Gastrocnemius medialis (tissue), 4 donors: ENCODE results near the gene SMIM11.
"Not testable (repeated sequence)": the region's sequence is repeated elsewhere in the genome, so short reads cannot be mapped to it uniquely, and the experiment has no call there.

ENCODE experiments used
- POLR2A ChIP-seq, 2 donors: fragments of 450-650 bp; IDR thresholded peaks; one replicate each; pipeline ENCODE4 v1.6.1; 2017; ENCODE audit warnings: antibody characterized with exemption in 2 of 2, mild to moderate bottlenecking in 2 of 2, moderate library complexity in 2 of 2
- TF ChIP-seq, protein P1 (sequence below), 5 experiments: fragments of 450-650 bp in 3 of 5; fragments of 200-600 bp in 2 of 5; sonication (generic) in 2 of 5; IDR thresholded peaks in 4 of 5; conservative IDR thresholded peaks in 1 of 5; 1 replicate in 4 of 5; 2 replicates in 1 of 5; pipeline ENCODE4 v1.5.1; 2016 to 2019; ENCODE audit warnings: antibody characterized with exemption in 5 of 5, mild to moderate bottlenecking in 3 of 5, moderate library complexity in 3 of 5

DNA sequence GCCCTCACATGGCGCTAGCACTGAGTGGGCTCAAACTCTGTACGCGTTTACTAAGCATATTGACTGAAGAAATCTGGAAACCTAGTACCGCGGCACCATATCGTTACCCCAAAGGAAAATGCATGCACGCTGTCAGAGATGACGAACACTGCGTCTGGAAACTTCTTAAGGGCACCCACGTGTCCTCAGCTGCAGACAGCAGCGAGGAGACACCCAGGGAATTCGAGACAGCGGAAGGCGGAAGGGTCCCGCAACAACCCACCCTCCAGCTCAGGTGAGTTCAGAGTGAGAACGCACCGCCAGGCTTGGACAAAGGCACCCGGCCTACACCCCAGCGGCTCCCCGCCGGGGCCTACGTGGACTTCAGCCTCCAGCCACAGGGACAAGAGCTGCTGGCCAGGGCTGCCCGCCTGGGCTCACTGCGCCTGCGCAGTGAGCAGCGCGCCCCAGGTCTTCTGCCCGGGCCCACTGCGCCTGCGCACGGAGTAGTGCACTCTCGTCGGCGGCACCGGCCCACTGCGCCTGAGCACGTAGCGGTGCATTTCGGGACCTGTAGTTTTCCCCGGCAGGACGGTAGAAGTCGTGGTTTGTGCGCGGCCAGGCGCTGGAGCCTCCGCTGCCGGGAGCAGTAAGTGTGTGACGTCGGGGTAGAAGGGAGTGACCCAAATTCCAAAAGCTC is at the start of gene SMIM11:
- TF ChIP-seq POLR2A (IDR thresholded peaks at IDR 0.05): not testable (repeated sequence)
- TF ChIP-seq, protein P1, sequence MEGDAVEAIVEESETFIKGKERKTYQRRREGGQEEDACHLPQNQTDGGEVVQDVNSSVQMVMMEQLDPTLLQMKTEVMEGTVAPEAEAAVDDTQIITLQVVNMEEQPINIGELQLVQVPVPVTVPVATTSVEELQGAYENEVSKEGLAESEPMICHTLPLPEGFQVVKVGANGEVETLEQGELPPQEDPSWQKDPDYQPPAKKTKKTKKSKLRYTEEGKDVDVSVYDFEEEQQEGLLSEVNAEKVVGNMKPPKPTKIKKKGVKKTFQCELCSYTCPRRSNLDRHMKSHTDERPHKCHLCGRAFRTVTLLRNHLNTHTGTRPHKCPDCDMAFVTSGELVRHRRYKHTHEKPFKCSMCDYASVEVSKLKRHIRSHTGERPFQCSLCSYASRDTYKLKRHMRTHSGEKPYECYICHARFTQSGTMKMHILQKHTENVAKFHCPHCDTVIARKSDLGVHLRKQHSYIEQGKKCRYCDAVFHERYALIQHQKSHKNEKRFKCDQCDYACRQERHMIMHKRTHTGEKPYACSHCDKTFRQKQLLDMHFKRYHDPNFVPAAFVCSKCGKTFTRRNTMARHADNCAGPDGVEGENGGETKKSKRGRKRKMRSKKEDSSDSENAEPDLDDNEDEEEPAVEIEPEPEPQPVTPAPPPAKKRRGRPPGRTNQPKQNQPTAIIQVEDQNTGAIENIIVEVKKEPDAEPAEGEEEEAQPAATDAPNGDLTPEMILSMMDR (IDR thresholded peaks at IDR 0.05 in 4 of 5, conservative IDR thresholded peaks at IDR 0.05 in 1 of 5): not testable (repeated sequence)
